WTC11 (cell line): ENCODE data around the gene GPR158. TPM values are rescaled to one million over a fixed set of nuclear protein-coding genes. Genes with fewer than 3 reads are reported as not detected.

Source experiments
- ATAC-seq: fragments of 200-7000 bp; cut with Tn5 transposase; 2 replicates; pipeline ENCODE4 v1.10.0; 2021; ENCODE audit warnings: mild to moderate bottlenecking, moderate library complexity
- CTCF ChIA-PET: fragments of 300-600 bp; sonication (Branson Sonifier 250); formaldehyde crosslinking; loops from one replicate; lab custom pipeline; 2021; ENCODE audit warnings: antibody characterized with exemption; lab: Charles Lee
- POLR2A ChIA-PET: fragments of 350-600 bp; sonication (Branson Sonifier 250); formaldehyde crosslinking; loops from one replicate; lab custom pipeline; 2021; ENCODE audit warnings: antibody characterized with exemption; lab: Charles Lee
- DNase-seq: peaks from one replicate; pipeline ENCODE4 v3.0.0; 2021; ENCODE audit warnings: low spot score
- H3K27ac Mint-ChIP-seq: 2 replicates; pipeline ENCODE4 v1.8.0; 2021; ENCODE audit warnings: mixed read lengths
- H3K27me3 Mint-ChIP-seq: 2 replicates; pipeline ENCODE4 v1.8.0; 2021; ENCODE audit warnings: low read depth, mild to moderate bottlenecking, moderate library complexity, mixed read lengths
- H3K36me3 Mint-ChIP-seq: 2 replicates; pipeline ENCODE4 v1.8.0; 2021; ENCODE audit warnings: mixed read lengths
- H3K4me1 Mint-ChIP-seq: 2 replicates; pipeline ENCODE4 v1.8.0; 2022; ENCODE audit warnings: mixed read lengths
- H3K4me3 Mint-ChIP-seq: 2 replicates; pipeline ENCODE4 v1.8.0; 2021; ENCODE audit warnings: mild to moderate bottlenecking, moderate library complexity, mixed read lengths
- H3K9me3 Mint-ChIP-seq: 2 replicates; pipeline ENCODE4 v1.8.0; 2021; ENCODE audit warnings: mixed read lengths
- CREM ChIP-seq: sonication (generic); formaldehyde crosslinking; IDR thresholded peaks from 2 replicates; pipeline ENCODE4 v1.8.1; 2022; ENCODE audit warnings: mild to moderate bottlenecking, missing genetic modification reagents, moderate library complexity
- KAT7 ChIP-seq: sonication (generic); formaldehyde crosslinking; IDR thresholded peaks from 2 replicates; pipeline ENCODE4 v1.8.1; 2023; ENCODE audit warnings: missing genetic modification reagents, mild to moderate bottlenecking, borderline replicate concordance
- MYBL2 ChIP-seq: sonication (generic); formaldehyde crosslinking; IDR thresholded peaks from 2 replicates; pipeline ENCODE4 v1.8.1; 2023; ENCODE audit warnings: mild to moderate bottlenecking, moderate library complexity, missing genetic modification reagents
- NR3C1 ChIP-seq: sonication (generic); formaldehyde crosslinking; conservative IDR thresholded peaks from 2 replicates; pipeline ENCODE4 v1.8.1; 2023; ENCODE audit warnings: low read depth, mild to moderate bottlenecking, missing genetic modification reagents
- OVOL2 ChIP-seq: fragments of 250-450 bp; sonication (Bioruptor Pico); IDR thresholded peaks from 2 replicates; pipeline ENCODE4 v1.9.0; 2021; ENCODE audit warnings: mild to moderate bottlenecking, borderline replicate concordance
- RELA ChIP-seq: sonication (generic); formaldehyde crosslinking; IDR thresholded peaks from 2 replicates; pipeline ENCODE4 v1.8.1; 2022; ENCODE audit warnings: missing genetic modification reagents, mild to moderate bottlenecking, borderline replicate concordance
- SMAD4 ChIP-seq: sonication (generic); formaldehyde crosslinking; IDR thresholded peaks from 2 replicates; pipeline ENCODE4 v1.8.0; 2022; ENCODE audit warnings: mild to moderate bottlenecking, missing genetic modification reagents
- SP1 ChIP-seq: sonication (generic); formaldehyde crosslinking; conservative IDR thresholded peaks from 2 replicates; pipeline ENCODE4 v1.8.1; 2022; ENCODE audit warnings: missing genetic modification reagents
- TCF7 ChIP-seq: sonication (generic); formaldehyde crosslinking; IDR thresholded peaks from 2 replicates; pipeline ENCODE4 v1.8.0; 2022; ENCODE audit warnings: mild to moderate bottlenecking, low read depth, missing genetic modification reagents, moderate library complexity
- ZBTB21 ChIP-seq: sonication (generic); formaldehyde crosslinking; IDR thresholded peaks from 2 replicates; pipeline ENCODE4 v1.8.1; 2023; ENCODE audit warnings: mild to moderate bottlenecking, missing genetic modification reagents, borderline replicate concordance
- ZNF317 ChIP-seq: sonication (generic); formaldehyde crosslinking; IDR thresholded peaks from 2 replicates; pipeline ENCODE4 v1.8.1; 2023; ENCODE audit warnings: low read depth, mild to moderate bottlenecking, moderate library complexity, missing genetic modification reagents, borderline replicate concordance
- total RNA-seq: library from RNA; stranded (reverse); gene quantifications from 3 replicates; pipeline ENCODE4 v1.2.3, GENCODE V29; 2021
- TF ChIP-seq, protein P1 (sequence below): sonication (generic); formaldehyde crosslinking; IDR thresholded peaks from 2 replicates; pipeline ENCODE4 v1.8.0; 2022; ENCODE audit warnings: mild to moderate bottlenecking, missing genetic modification reagents
- TF ChIP-seq, protein P2 (sequence below): fragments of 250-450 bp; sonication (Bioruptor Pico); conservative IDR thresholded peaks from 2 replicates; pipeline ENCODE4 v1.9.0; 2021; ENCODE audit warnings: mild to moderate bottlenecking
- TF ChIP-seq, protein P3 (sequence below): sonication (generic); formaldehyde crosslinking; IDR thresholded peaks from 2 replicates; pipeline ENCODE4 v1.8.1; 2023; ENCODE audit warnings: mild to moderate bottlenecking, missing genetic modification reagents, moderate library complexity
- TF ChIP-seq, protein P4 (sequence below): sonication (generic); formaldehyde crosslinking; IDR thresholded peaks from 2 replicates; pipeline ENCODE4 v1.8.1; 2023; ENCODE audit warnings: mild to moderate bottlenecking, missing genetic modification reagents, borderline replicate concordance
- TF ChIP-seq, protein P5 (sequence below): fragments of 250-450 bp; sonication (Bioruptor Pico); IDR thresholded peaks from 2 replicates; pipeline ENCODE4 v1.9.0; 2021; ENCODE audit warnings: moderate library complexity, mild to moderate bottlenecking, inconsistent platforms, borderline replicate concordance
- TF ChIP-seq, protein P6 (sequence below): fragments of 200-600 bp; IDR thresholded peaks from 2 replicates; pipeline ENCODE4 v1.8.0; 2022; ENCODE audit warnings: antibody characterized with exemption
- TF ChIP-seq, protein P7 (sequence below): sonication (generic); formaldehyde crosslinking; IDR thresholded peaks from 2 replicates; pipeline ENCODE4 v1.8.0; 2023; ENCODE audit warnings: missing genetic modification reagents, mild to moderate bottlenecking, borderline replicate concordance
- TF ChIP-seq, protein P8 (sequence below): sonication (generic); formaldehyde crosslinking; IDR thresholded peaks from 2 replicates; pipeline ENCODE4 v1.8.0; 2022; ENCODE audit warnings: mild to moderate bottlenecking, missing genetic modification reagents

Gene GPR158
- total RNA-seq, 1 experiment from 2014 or later, result 0.63 TPM

DNA sequence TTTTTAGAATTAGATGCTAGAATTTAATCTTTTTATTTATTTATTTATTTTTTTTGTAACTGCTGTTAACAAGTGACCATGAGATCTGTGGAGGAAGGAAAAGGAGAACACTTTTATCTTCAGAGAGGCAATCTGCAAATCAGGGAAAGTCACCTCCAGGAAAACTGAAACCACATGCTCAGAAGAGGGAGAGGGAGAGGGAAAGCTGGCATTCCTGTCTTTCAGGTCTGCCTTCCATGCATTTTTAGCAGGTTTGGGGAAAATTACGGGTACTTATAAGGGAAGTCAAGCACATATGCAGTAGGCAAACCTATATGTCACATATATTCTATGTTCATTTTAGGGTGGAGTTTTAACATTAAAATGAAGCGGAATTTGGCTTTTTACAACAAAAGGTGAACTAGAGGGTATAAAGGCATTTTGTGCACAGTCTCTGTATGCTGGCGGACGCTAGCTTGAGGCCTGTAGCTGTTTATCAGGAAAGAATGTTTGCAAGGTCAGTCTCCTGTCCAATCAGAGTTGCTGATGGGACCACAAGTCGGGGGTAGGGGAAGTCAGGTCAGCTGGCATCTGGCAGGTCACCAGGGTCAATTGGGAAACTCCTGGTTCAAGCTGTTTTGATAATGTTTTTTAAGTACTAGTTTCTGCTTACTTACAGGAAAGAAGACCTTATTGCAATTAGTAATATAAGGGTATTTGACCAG, 333.5 kb downstream of the GPR158 start:
- Mint-ChIP-seq H3K4me3 (no peak overlapping the region), H3K27me3 (no peaks in the 10 kb centered on the region), H3K4me1 (peaks cover 33% of the 10 kb centered on the region), H3K9me3 (peaks cover 15% of the 10 kb centered on the region), H3K27ac (peak overlapping the region; percentile 83), H3K36me3 (no peaks in the 10 kb centered on the region)
- ATAC-seq (peak; percentile 85), DNase-seq (no peak)
- ChIA-PET CTCF (no interaction called here), POLR2A (no interaction called here)
- TF ChIP-seq, protein P1, sequence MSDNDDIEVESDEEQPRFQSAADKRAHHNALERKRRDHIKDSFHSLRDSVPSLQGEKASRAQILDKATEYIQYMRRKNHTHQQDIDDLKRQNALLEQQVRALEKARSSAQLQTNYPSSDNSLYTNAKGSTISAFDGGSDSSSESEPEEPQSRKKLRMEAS (CRISPR knock-in tag), result 0 out of 2 replicates have a peak, but pooled peaks have one; percentile 28
- TF ChIP-seq, protein P2, sequence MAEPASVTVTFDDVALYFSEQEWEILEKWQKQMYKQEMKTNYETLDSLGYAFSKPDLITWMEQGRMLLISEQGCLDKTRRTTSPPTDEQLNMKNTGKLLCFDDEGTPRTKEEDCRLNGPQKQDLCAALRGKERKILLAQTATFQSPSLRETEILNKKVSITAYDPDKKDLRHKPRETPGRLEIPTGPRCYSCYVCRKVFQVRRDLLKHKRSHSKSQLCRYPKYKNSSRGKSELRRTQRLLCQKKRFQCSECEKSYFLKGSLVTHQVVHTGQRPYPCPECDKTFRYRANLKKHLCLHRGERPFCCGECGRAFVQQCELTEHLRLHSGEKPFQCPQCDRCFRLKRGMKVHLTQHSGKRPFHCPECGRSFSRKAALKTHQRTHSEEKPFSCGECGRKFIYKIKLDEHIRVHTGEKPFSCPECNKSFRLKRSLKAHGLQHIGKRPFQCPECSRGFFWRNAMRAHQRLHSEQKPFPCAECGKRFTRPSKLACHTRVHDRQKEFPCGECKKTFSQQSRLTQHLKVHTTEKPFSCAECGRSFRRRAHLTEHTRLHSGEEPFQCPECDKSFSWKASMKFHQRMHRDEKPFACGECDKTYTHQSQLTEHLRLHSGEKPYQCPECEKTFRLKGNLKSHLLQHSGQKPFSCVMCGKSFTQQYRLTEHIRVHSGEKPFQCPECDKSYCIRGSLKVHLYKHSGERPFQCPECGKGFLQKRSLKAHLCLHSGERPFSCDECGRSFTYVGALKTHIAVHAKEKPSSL, result no peak
- TF ChIP-seq KAT7 (CRISPR knock-in tag), result no peak

DNA sequence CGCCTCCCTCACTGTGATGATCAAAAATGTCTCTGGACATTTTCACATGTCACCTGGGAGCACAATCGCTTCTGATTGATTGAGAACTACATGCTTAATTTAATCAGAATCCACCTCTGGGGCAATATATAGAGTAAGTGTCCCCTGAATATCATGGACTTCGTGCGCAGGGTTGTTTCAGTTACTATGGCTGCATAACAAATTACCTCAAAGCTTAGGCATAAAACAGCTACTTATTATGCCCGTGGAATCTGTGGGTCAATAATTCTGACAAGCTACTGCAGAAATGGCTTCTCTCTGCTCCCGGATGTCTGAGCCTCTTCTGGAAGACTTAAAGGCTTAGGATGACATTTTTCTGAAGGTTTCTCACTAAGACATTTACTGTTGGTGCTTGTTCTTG, 334.4 kb downstream of the GPR158 start:
- H3K27ac Mint-ChIP-seq, result no peak overlapping the region
- H3K9me3 Mint-ChIP-seq, result peaks cover 20% of the 10 kb centered on the region
- DNase-seq, result no peak
- no peak overlapping the region for H3K4me3 Mint-ChIP-seq
- POLR2A ChIA-PET, result no interaction called here
- CTCF ChIA-PET, result no interaction called here
- H3K27me3 Mint-ChIP-seq, result no peaks in the 10 kb centered on the region
- ATAC-seq, result no peak
- peaks cover 28% of the 10 kb centered on the region for H3K4me1 Mint-ChIP-seq
- H3K36me3 Mint-ChIP-seq, result no peaks in the 10 kb centered on the region
- no peak for TF ChIP-seq NR3C1 (CRISPR knock-in tag)
- no peak for TF ChIP-seq SP1 (CRISPR knock-in tag)
- TF ChIP-seq MYBL2, result no peak
- TF ChIP-seq, protein P3, sequence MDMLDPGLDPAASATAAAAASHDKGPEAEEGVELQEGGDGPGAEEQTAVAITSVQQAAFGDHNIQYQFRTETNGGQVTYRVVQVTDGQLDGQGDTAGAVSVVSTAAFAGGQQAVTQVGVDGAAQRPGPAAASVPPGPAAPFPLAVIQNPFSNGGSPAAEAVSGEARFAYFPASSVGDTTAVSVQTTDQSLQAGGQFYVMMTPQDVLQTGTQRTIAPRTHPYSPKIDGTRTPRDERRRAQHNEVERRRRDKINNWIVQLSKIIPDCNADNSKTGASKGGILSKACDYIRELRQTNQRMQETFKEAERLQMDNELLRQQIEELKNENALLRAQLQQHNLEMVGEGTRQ (CRISPR knock-in tag), result no peak
- TF ChIP-seq, protein P4, sequence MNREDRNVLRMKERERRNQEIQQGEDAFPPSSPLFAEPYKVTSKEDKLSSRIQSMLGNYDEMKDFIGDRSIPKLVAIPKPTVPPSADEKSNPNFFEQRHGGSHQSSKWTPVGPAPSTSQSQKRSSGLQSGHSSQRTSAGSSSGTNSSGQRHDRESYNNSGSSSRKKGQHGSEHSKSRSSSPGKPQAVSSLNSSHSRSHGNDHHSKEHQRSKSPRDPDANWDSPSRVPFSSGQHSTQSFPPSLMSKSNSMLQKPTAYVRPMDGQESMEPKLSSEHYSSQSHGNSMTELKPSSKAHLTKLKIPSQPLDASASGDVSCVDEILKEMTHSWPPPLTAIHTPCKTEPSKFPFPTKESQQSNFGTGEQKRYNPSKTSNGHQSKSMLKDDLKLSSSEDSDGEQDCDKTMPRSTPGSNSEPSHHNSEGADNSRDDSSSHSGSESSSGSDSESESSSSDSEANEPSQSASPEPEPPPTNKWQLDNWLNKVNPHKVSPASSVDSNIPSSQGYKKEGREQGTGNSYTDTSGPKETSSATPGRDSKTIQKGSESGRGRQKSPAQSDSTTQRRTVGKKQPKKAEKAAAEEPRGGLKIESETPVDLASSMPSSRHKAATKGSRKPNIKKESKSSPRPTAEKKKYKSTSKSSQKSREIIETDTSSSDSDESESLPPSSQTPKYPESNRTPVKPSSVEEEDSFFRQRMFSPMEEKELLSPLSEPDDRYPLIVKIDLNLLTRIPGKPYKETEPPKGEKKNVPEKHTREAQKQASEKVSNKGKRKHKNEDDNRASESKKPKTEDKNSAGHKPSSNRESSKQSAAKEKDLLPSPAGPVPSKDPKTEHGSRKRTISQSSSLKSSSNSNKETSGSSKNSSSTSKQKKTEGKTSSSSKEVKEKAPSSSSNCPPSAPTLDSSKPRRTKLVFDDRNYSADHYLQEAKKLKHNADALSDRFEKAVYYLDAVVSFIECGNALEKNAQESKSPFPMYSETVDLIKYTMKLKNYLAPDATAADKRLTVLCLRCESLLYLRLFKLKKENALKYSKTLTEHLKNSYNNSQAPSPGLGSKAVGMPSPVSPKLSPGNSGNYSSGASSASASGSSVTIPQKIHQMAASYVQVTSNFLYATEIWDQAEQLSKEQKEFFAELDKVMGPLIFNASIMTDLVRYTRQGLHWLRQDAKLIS (CRISPR knock-in tag), result no peak
- TF ChIP-seq, protein P5, sequence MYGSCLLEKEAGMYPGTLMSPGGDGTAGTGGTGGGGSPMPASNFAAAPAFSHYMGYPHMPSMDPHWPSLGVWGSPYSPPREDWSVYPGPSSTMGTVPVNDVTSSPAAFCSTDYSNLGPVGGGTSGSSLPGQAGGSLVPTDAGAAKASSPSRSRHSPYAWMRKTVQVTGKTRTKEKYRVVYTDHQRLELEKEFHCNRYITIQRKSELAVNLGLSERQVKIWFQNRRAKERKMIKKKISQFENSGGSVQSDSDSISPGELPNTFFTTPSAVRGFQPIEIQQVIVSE (CRISPR knock-in tag), result no peak
- no peak for TF ChIP-seq TCF7 (CRISPR knock-in tag)
- TF ChIP-seq RELA (CRISPR knock-in tag), result no peak
- TF ChIP-seq ZBTB21 (CRISPR knock-in tag), result no peak
- no peak for TF ChIP-seq CREM (CRISPR knock-in tag)
- no peak for TF ChIP-seq SMAD4 (CRISPR knock-in tag)
- no peak for TF ChIP-seq OVOL2 (CRISPR knock-in tag)
- TF ChIP-seq, protein P6, sequence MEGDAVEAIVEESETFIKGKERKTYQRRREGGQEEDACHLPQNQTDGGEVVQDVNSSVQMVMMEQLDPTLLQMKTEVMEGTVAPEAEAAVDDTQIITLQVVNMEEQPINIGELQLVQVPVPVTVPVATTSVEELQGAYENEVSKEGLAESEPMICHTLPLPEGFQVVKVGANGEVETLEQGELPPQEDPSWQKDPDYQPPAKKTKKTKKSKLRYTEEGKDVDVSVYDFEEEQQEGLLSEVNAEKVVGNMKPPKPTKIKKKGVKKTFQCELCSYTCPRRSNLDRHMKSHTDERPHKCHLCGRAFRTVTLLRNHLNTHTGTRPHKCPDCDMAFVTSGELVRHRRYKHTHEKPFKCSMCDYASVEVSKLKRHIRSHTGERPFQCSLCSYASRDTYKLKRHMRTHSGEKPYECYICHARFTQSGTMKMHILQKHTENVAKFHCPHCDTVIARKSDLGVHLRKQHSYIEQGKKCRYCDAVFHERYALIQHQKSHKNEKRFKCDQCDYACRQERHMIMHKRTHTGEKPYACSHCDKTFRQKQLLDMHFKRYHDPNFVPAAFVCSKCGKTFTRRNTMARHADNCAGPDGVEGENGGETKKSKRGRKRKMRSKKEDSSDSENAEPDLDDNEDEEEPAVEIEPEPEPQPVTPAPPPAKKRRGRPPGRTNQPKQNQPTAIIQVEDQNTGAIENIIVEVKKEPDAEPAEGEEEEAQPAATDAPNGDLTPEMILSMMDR, result no peak
- TF ChIP-seq ZNF317 (CRISPR knock-in tag), result no peak
- TF ChIP-seq, protein P7, sequence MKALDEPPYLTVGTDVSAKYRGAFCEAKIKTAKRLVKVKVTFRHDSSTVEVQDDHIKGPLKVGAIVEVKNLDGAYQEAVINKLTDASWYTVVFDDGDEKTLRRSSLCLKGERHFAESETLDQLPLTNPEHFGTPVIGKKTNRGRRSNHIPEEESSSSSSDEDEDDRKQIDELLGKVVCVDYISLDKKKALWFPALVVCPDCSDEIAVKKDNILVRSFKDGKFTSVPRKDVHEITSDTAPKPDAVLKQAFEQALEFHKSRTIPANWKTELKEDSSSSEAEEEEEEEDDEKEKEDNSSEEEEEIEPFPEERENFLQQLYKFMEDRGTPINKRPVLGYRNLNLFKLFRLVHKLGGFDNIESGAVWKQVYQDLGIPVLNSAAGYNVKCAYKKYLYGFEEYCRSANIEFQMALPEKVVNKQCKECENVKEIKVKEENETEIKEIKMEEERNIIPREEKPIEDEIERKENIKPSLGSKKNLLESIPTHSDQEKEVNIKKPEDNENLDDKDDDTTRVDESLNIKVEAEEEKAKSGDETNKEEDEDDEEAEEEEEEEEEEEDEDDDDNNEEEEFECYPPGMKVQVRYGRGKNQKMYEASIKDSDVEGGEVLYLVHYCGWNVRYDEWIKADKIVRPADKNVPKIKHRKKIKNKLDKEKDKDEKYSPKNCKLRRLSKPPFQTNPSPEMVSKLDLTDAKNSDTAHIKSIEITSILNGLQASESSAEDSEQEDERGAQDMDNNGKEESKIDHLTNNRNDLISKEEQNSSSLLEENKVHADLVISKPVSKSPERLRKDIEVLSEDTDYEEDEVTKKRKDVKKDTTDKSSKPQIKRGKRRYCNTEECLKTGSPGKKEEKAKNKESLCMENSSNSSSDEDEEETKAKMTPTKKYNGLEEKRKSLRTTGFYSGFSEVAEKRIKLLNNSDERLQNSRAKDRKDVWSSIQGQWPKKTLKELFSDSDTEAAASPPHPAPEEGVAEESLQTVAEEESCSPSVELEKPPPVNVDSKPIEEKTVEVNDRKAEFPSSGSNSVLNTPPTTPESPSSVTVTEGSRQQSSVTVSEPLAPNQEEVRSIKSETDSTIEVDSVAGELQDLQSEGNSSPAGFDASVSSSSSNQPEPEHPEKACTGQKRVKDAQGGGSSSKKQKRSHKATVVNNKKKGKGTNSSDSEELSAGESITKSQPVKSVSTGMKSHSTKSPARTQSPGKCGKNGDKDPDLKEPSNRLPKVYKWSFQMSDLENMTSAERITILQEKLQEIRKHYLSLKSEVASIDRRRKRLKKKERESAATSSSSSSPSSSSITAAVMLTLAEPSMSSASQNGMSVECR (CRISPR knock-in tag), result no peak
- TF ChIP-seq, protein P8, sequence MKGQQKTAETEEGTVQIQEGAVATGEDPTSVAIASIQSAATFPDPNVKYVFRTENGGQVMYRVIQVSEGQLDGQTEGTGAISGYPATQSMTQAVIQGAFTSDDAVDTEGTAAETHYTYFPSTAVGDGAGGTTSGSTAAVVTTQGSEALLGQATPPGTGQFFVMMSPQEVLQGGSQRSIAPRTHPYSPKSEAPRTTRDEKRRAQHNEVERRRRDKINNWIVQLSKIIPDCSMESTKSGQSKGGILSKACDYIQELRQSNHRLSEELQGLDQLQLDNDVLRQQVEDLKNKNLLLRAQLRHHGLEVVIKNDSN (CRISPR knock-in tag), result no peak
